ENCODE measurements around the gene PAPSS1.

DNA sequence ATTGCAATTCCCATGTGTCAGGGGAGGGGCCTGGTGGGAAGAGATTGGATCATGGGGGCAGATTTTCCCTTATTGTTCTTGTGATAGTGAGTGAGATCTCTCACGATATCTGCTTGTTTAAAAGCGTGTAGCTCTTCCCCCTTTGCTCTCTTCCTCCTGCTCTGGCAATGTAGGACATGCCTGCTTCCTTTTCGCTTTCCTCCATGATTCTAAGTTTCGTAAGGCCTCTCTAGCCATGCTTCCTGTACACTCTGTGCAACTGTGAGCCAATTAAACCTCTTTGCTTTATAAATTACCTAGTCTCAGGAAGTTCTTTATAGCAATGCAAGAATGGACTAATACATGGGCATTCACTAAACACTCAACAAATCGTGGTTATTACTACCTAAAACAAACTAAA, 37.2 kb upstream of the PAPSS1 start:
- TF ChIP-seq, protein P1, sequence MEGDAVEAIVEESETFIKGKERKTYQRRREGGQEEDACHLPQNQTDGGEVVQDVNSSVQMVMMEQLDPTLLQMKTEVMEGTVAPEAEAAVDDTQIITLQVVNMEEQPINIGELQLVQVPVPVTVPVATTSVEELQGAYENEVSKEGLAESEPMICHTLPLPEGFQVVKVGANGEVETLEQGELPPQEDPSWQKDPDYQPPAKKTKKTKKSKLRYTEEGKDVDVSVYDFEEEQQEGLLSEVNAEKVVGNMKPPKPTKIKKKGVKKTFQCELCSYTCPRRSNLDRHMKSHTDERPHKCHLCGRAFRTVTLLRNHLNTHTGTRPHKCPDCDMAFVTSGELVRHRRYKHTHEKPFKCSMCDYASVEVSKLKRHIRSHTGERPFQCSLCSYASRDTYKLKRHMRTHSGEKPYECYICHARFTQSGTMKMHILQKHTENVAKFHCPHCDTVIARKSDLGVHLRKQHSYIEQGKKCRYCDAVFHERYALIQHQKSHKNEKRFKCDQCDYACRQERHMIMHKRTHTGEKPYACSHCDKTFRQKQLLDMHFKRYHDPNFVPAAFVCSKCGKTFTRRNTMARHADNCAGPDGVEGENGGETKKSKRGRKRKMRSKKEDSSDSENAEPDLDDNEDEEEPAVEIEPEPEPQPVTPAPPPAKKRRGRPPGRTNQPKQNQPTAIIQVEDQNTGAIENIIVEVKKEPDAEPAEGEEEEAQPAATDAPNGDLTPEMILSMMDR (IDR thresholded peaks at IDR 0.05; ENCODE audit: insufficient read depth, low read length): no peak
- no peak for TF ChIP-seq GABPA (IDR thresholded peaks at IDR 0.05; ENCODE audit: low read depth)
